ENCODE data around the gene MALL. TPM values are rescaled to one million over a fixed set of nuclear protein-coding genes. Genes with fewer than 3 reads are reported as not detected.

Gene MALL
- total and polyA plus RNA-seq, 2 of the 8 experiments (the other 6 are each of a cell fraction or from before 2014, with no cell fraction given) = 3.9 to 8.0 TPM

DNA sequence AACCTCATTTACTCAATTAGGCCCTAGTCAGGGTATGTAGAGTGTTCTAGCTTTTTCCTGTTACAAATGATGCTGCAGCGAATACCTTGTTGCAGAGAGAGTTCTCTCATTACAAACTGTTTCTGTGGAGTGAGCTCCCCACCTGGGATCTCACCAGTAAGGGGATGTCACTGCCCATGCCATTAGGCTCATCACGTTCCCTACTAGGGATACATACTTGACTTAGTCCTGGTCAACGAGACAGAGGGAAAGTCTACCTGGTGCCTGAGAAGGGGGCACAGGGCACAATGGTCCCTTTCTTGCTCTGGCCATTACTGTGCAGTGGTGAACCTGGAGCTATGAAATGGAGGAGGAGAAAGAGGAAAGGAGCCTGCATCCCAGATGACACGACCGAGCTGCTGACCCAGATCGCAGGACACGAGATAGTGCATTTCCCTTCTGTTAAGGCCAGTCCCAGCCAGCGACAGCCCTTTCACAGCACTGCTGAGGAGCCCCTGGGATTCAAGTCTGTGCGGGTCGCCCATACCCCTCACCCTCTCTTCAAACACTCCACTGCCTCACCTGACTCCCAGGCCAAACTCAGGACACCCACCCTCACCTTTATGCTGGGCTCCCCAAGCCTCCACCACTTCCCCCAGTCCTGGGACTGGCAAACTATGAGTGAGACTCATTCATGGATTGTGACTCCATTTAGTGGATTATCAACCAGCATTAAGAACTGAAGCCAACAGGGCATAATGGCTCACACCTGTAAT is 16.0 kb downstream of the MALL start:
- no peaks in the 10 kb centered on the region for H3K27me3 ChIP-seq (replicated peaks in 1 of 4; ENCODE audit: control insufficient read depth in 3 of 4, extremely low read depth in 1 of 4, insufficient read depth in 3 of 4, low read length in 3 of 4)
- DNase-seq (ENCODE audit: low read depth in 1 of 2, low spot score in 2 of 2) = peak in 1 of 2 experiments; percentile 33
- no peak overlapping the region for H4K91ac ChIP-seq (replicated peaks; ENCODE audit: insufficient read length, low read length)
- H3K36me3 ChIP-seq (ENCODE audit: control insufficient read depth in 2 of 4, insufficient read depth in 4 of 4, low read length in 3 of 4) = no peaks in the 10 kb centered on the region
- no peaks in the 10 kb centered on the region for H3K23me2 ChIP-seq (ENCODE audit: low read depth, low read length)
- no peak overlapping the region for H3K23ac ChIP-seq (ENCODE audit: insufficient read length)
- no peak overlapping the region for H2AK5ac ChIP-seq (ENCODE audit: low read depth, low read length)
- no peaks in the 10 kb centered on the region for H3K9me3 ChIP-seq (ENCODE audit: insufficient read depth in 2 of 2, low read depth in 1 of 2, low read length in 1 of 2)
- no peaks in the 10 kb centered on the region; a peak in 2 of 7 replicates for H3K4me1 ChIP-seq (replicated peaks in 1 of 4; ENCODE audit: control insufficient read depth in 3 of 4, insufficient read depth in 4 of 4, low read length in 3 of 4)
- FAIRE-seq = no peak
- H2BK5ac ChIP-seq (ENCODE audit: low read depth, low read length) = no peak overlapping the region
- H2BK120ac ChIP-seq (replicated peaks; ENCODE audit: low read depth, low read length) = no peak overlapping the region
- H2BK15ac ChIP-seq (ENCODE audit: low read length) = no peak overlapping the region
- H3K4me2 ChIP-seq (ENCODE audit: insufficient read depth in 1 of 2, low read depth in 2 of 2, low read length in 2 of 2) = no peak overlapping the region
- no peak overlapping the region for H3K27ac ChIP-seq (ENCODE audit: low read depth, low read length)
- H2BK12ac ChIP-seq (ENCODE audit: low read depth, low read length) = no peak overlapping the region
- POLR2A ChIA-PET (ENCODE audit: partially characterized antibody) = no interaction called here
- H3K79me1 ChIP-seq (ENCODE audit: low read depth, low read length) = no peaks in the 10 kb centered on the region
- no peaks in the 10 kb centered on the region for H3K79me2 ChIP-seq (ENCODE audit: control insufficient read depth in 1 of 2, insufficient read depth in 2 of 2, low read length in 2 of 2)
- H2BK20ac ChIP-seq (ENCODE audit: low read length) = no peak overlapping the region
- H3K4ac ChIP-seq (replicated peaks; ENCODE audit: insufficient read length, low read depth, low read length) = no peak overlapping the region
- H3K56ac ChIP-seq (replicated peaks; ENCODE audit: insufficient read length, low read depth, low read length) = no peak overlapping the region
- H3K14ac ChIP-seq (ENCODE audit: insufficient read length) = no peak overlapping the region
- no peak overlapping the region for H2AFZ ChIP-seq (ENCODE audit: low read length)
- no peak overlapping the region for H4K8ac ChIP-seq (ENCODE audit: extremely low read depth, insufficient read depth, low read length)
- WGBS, 2 experiments (ENCODE audit: extremely low coverage in 1 of 2, insufficient coverage in 1 of 2, insufficient read length in 1 of 2, insufficient replicate concordance in 2 of 2, low coverage in 1 of 2, low lambda C conversion rate in 2 of 2, missing lambda C conversion rate in 1 of 2) = 76% methylated on average over 10 of the region's 10 CpGs; no CpG with 5 or more reads in 1 of the 2 experiments
- CTCF ChIA-PET (ENCODE audit: partially characterized antibody) = interaction anchor here (0.8 to 2.1 kb wide), 3 partner anchors 9 to 88 kb away, joined by 3 to 7 read pairs (median 3); partner anchors contain the start of gene MALL
- H4K5ac ChIP-seq (ENCODE audit: insufficient read length, low read depth, low read length) = no peak overlapping the region
- H4K20me1 ChIP-seq (replicated peaks in 1 of 2; ENCODE audit: control insufficient read depth in 1 of 2, insufficient read depth in 2 of 2, low read length in 2 of 2) = no peaks in the 10 kb centered on the region
- H3K18ac ChIP-seq (ENCODE audit: extremely low read depth, low read length) = no peak overlapping the region
- H3K4me3 ChIP-seq (ENCODE audit: extremely low read depth in 1 of 4, insufficient read depth in 2 of 4, low read depth in 3 of 4, low read length in 4 of 4) = no peak overlapping the region
- no peak overlapping the region for H3K9ac ChIP-seq (replicated peaks in 1 of 4; ENCODE audit: extremely low read depth in 1 of 4, low read depth in 3 of 4, low read length in 3 of 4)
- TF ChIP-seq CBX8 (IDR thresholded peaks at IDR 0.05; ENCODE audit: borderline replicate concordance, low read depth, low read length) = no peak
- TF ChIP-seq TAF7 (optimal IDR thresholded peaks at IDR 0.05; ENCODE audit: borderline replicate concordance, low read depth, low read length) = no peak
- TF ChIP-seq TEAD4 (IDR thresholded peaks at IDR 0.05; ENCODE audit: low read depth, low read length) = no peak
- TF ChIP-seq SRF (IDR thresholded peaks at IDR 0.05; ENCODE audit: low read depth, low read length) = no peak
- TF ChIP-seq HDAC2 (IDR thresholded peaks at IDR 0.05; ENCODE audit: borderline replicate concordance in 1 of 2, low read depth in 2 of 2, low read length in 2 of 2) = no peak
- TF ChIP-seq GABPA (IDR thresholded peaks at IDR 0.05; ENCODE audit: borderline replicate concordance, insufficient read depth, low read length) = no peak
- TF ChIP-seq GTF2F1 (IDR thresholded peaks at IDR 0.05; ENCODE audit: borderline replicate concordance, low read depth, low read length) = no peak
